T-helper 1 cell treated with Interleukin-12 subunit alpha and Interleukin-12 subunit beta and Interleukin-4 antibody, amounts not matched to agents 30 μg/mL and 1 μg/mL, for 36 hours (primary cell): ENCODE results near the gene PTPRN2.

Experiments
- H3K27ac Mint-ChIP-seq: one replicate; pipeline ENCODE4 v1.8.0; 2021; ENCODE audit warnings: mild to moderate bottlenecking, mixed read lengths
- H3K27me3 Mint-ChIP-seq: one replicate; pipeline ENCODE4 v1.8.0; 2021; ENCODE audit warnings: low read depth, mixed read lengths
- H3K36me3 Mint-ChIP-seq: one replicate; pipeline ENCODE4 v1.8.0; 2021; ENCODE audit warnings: low read depth, mixed read lengths
- H3K4me1 Mint-ChIP-seq: one replicate; pipeline ENCODE4 v1.8.0; 2021; ENCODE audit warnings: low read depth, mixed read lengths
- H3K4me3 Mint-ChIP-seq: one replicate; pipeline ENCODE4 v1.8.0; 2021; ENCODE audit warnings: mild to moderate bottlenecking, moderate library complexity, mixed read lengths
- H3K9me3 Mint-ChIP-seq: one replicate; pipeline ENCODE4 v1.8.0; 2021; ENCODE audit warnings: mixed read lengths

PTPRN2 gene

GRCh38 chr7:158449266-158449665, 138.4 kb downstream of the PTPRN2 start:
- Mint-ChIP-seq H3K27me3 (no peaks in the 10 kb centered on the region), H3K4me1 (no peaks in the 10 kb centered on the region), H3K36me3 (no peaks in the 10 kb centered on the region), H3K27ac (no peak overlapping the region), H3K9me3 (no peaks in the 10 kb centered on the region), H3K4me3 (no peak overlapping the region)

- no peak overlapping the region for H3K27ac Mint-ChIP-seq
- no peak overlapping the region for H3K4me3 Mint-ChIP-seq
- no peaks in the 10 kb centered on the region for H3K27me3 Mint-ChIP-seq
- H3K4me1 Mint-ChIP-seq, result no peaks in the 10 kb centered on the region
- no peaks in the 10 kb centered on the region for H3K9me3 Mint-ChIP-seq
- no peaks in the 10 kb centered on the region for H3K36me3 Mint-ChIP-seq
These were observed 139.1 kb downstream of the PTPRN2 start for GRCh38 chr7:158448430-158449100.

GRCh38 chr7:158447506-158448171, 140.0 kb downstream of the PTPRN2 start:
- no peak overlapping the region for H3K27ac Mint-ChIP-seq
- H3K36me3 Mint-ChIP-seq, result no peaks in the 10 kb centered on the region
- no peaks in the 10 kb centered on the region for H3K27me3 Mint-ChIP-seq
- H3K4me1 Mint-ChIP-seq, result no peaks in the 10 kb centered on the region
- no peaks in the 10 kb centered on the region for H3K9me3 Mint-ChIP-seq
- H3K4me3 Mint-ChIP-seq, result no peak overlapping the region

GRCh38 chr7:158447151-158447505, 140.5 kb downstream of the PTPRN2 start:
- no peaks in the 10 kb centered on the region for H3K9me3 Mint-ChIP-seq

GRCh38 chr7:158446706-158447105, 140.9 kb downstream of the PTPRN2 start:
- Mint-ChIP-seq H3K4me3 (no peak overlapping the region), H3K27ac (no peak overlapping the region)

More at GRCh38 chr7:158447151-158447505, 140.5 kb downstream of the PTPRN2 start:
- no peak overlapping the region for H3K4me3 Mint-ChIP-seq
- no peaks in the 10 kb centered on the region for H3K36me3 Mint-ChIP-seq
- no peak overlapping the region for H3K27ac Mint-ChIP-seq
- no peaks in the 10 kb centered on the region for H3K27me3 Mint-ChIP-seq
- H3K4me1 Mint-ChIP-seq, result no peaks in the 10 kb centered on the region

GRCh38 chr7:158446281-158446680, 141.3 kb downstream of the PTPRN2 start:
- no peaks in the 10 kb centered on the region for H3K27me3 Mint-ChIP-seq
- H3K4me3 Mint-ChIP-seq, result no peak overlapping the region
- H3K9me3 Mint-ChIP-seq, result peaks cover 3% of the 10 kb centered on the region
- no peaks in the 10 kb centered on the region for H3K36me3 Mint-ChIP-seq
- no peak overlapping the region for H3K27ac Mint-ChIP-seq
- no peaks in the 10 kb centered on the region for H3K4me1 Mint-ChIP-seq

More at GRCh38 chr7:158446706-158447105, 140.9 kb downstream of the PTPRN2 start:
- Mint-ChIP-seq H3K27me3 (no peaks in the 10 kb centered on the region), H3K4me1 (no peaks in the 10 kb centered on the region), H3K9me3 (no peaks in the 10 kb centered on the region), H3K36me3 (no peaks in the 10 kb centered on the region)

- Mint-ChIP-seq H3K9me3 (peaks cover 9% of the 10 kb centered on the region), H3K4me1 (no peaks in the 10 kb centered on the region), H3K27ac (no peak overlapping the region), H3K4me3 (no peak overlapping the region), H3K36me3 (no peaks in the 10 kb centered on the region), H3K27me3 (no peaks in the 10 kb centered on the region)
These were observed 142.0 kb downstream of the PTPRN2 start for GRCh38 chr7:158445421-158446175.

GRCh38 chr7:158444501-158445420, 142.9 kb downstream of the PTPRN2 start:
- H3K36me3 Mint-ChIP-seq, result no peaks in the 10 kb centered on the region
- H3K9me3 Mint-ChIP-seq, result peaks cover 16% of the 10 kb centered on the region
- no peaks in the 10 kb centered on the region for H3K4me1 Mint-ChIP-seq
- no peaks in the 10 kb centered on the region for H3K27me3 Mint-ChIP-seq
- no peak overlapping the region for H3K4me3 Mint-ChIP-seq
- H3K27ac Mint-ChIP-seq, result no peak overlapping the region

GRCh38 chr7:158443688-158444483, 143.7 kb downstream of the PTPRN2 start:
- Mint-ChIP-seq H3K36me3 (no peaks in the 10 kb centered on the region), H3K27ac (no peak overlapping the region), H3K27me3 (no peaks in the 10 kb centered on the region), H3K4me1 (no peaks in the 10 kb centered on the region), H3K4me3 (no peak overlapping the region), H3K9me3 (peaks cover 16% of the 10 kb centered on the region)

- Mint-ChIP-seq H3K27me3 (no peaks in the 10 kb centered on the region), H3K9me3 (peaks cover 16% of the 10 kb centered on the region), H3K4me3 (no peak overlapping the region), H3K36me3 (no peaks in the 10 kb centered on the region), H3K27ac (no peak overlapping the region), H3K4me1 (no peaks in the 10 kb centered on the region)
These were observed 144.5 kb downstream of the PTPRN2 start for GRCh38 chr7:158443014-158443687.

GRCh38 chr7:158442260-158442659, 145.4 kb downstream of the PTPRN2 start:
- Mint-ChIP-seq H3K27me3 (no peaks in the 10 kb centered on the region), H3K36me3 (no peaks in the 10 kb centered on the region), H3K9me3 (peaks cover 16% of the 10 kb centered on the region), H3K4me3 (no peak overlapping the region), H3K4me1 (no peaks in the 10 kb centered on the region), H3K27ac (no peak overlapping the region)

- H3K9me3 Mint-ChIP-seq, result peaks cover 16% of the 10 kb centered on the region
- no peaks in the 10 kb centered on the region for H3K36me3 Mint-ChIP-seq
- no peak overlapping the region for H3K27ac Mint-ChIP-seq
- no peaks in the 10 kb centered on the region for H3K27me3 Mint-ChIP-seq
- no peak overlapping the region for H3K4me3 Mint-ChIP-seq
- no peaks in the 10 kb centered on the region for H3K4me1 Mint-ChIP-seq
These were observed 148.6 kb downstream of the PTPRN2 start for GRCh38 chr7:158439035-158439434.
